Measurements from ENCODE around the gene PCNX2. TPM values are rescaled to one million over a fixed set of nuclear protein-coding genes. Genes with fewer than 3 reads are reported as not detected.

PCNX2 gene
- total RNA-seq, 1 donor: 56.8 TPM

DNA sequence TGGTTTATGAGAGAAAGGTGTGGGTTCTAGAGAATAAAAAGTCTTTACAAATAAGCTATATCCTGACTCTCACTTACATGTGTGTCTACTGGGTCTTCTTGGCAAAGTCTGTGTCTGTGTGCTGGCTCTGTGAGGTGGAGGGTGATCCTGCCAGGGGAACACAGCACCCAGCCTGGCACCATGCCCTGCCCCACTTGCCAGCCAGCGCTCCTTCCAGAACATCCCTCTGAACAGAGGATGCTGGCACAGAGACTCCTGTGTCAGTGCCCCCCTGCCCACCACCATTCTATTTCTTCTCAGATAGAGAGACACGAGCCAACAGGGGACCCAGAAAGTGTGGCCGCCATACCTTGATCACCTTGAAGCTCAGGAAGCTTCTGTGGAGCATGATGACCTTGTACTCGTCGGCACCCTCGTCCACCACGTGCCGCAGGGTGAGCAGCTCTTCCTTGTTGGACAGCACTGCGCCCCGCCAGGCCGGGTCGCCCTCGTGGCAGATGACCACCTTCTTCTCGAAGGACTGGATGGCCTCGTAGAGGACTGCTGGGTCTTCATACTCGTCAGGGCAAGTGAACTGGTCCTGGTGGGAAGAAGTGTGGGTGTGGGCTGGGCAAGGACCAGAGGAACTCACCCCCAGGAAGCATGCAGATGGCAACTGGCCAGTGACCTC, 295.4 kb downstream of the PCNX2 start:
- Histone ChIP-seq H4K20me1 (ENCODE audit: insufficient read depth, low read length) (no peaks in the 10 kb centered on the region), H3K9me3 (ENCODE audit: low read depth, low read length) (no peaks in the 10 kb centered on the region), H3K4me3 (ENCODE audit: insufficient read depth, low read length) (no peak overlapping the region), H3K27ac (ENCODE audit: low read depth, low read length) (no peak overlapping the region), H3K27me3 (ENCODE audit: insufficient read depth, low read length) (no peaks in the 10 kb centered on the region), H3K36me3 (ENCODE audit: insufficient read depth, low read length) (peaks cover 4% of the 10 kb centered on the region), H2AFZ (ENCODE audit: low read length) (no peak overlapping the region), H3K4me2 (ENCODE audit: insufficient read depth, low read length) (no peak overlapping the region), H3K79me2 (ENCODE audit: insufficient read depth, low read length) (no peaks in the 10 kb centered on the region), H3K4me1 (ENCODE audit: insufficient read depth, low read length) (no peaks in the 10 kb centered on the region)
- TF ChIP-seq, protein P1, sequence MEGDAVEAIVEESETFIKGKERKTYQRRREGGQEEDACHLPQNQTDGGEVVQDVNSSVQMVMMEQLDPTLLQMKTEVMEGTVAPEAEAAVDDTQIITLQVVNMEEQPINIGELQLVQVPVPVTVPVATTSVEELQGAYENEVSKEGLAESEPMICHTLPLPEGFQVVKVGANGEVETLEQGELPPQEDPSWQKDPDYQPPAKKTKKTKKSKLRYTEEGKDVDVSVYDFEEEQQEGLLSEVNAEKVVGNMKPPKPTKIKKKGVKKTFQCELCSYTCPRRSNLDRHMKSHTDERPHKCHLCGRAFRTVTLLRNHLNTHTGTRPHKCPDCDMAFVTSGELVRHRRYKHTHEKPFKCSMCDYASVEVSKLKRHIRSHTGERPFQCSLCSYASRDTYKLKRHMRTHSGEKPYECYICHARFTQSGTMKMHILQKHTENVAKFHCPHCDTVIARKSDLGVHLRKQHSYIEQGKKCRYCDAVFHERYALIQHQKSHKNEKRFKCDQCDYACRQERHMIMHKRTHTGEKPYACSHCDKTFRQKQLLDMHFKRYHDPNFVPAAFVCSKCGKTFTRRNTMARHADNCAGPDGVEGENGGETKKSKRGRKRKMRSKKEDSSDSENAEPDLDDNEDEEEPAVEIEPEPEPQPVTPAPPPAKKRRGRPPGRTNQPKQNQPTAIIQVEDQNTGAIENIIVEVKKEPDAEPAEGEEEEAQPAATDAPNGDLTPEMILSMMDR (IDR thresholded peaks at IDR 0.05; ENCODE audit: extremely low read depth, low read depth, low read length): no peak
- DNase-seq (ENCODE audit: insufficient read length, low spot score, missing footprints): peak; percentile 58

DNA sequence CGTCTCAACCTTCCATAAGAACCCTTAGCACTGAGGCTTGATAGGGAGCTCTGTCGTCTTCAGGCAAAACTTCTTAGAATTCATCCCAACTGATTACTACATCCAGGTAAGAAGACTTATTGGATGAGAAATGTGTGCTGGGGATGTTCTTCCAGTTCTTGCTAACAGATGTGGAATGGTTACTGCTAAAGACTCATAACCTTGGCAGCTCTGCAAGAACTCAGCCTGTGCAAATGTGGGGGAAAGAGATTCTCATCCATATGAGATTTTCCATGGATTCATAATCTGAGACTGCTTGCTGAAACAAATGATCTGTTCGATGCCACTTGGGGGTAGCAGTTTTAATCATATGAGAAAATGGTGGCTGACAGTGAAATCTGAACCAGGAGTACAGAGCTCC, 296.9 kb downstream of the PCNX2 start:
- TF ChIP-seq, protein P1 (IDR thresholded peaks at IDR 0.05; ENCODE audit: extremely low read depth, low read depth, low read length): no peak

DNA sequence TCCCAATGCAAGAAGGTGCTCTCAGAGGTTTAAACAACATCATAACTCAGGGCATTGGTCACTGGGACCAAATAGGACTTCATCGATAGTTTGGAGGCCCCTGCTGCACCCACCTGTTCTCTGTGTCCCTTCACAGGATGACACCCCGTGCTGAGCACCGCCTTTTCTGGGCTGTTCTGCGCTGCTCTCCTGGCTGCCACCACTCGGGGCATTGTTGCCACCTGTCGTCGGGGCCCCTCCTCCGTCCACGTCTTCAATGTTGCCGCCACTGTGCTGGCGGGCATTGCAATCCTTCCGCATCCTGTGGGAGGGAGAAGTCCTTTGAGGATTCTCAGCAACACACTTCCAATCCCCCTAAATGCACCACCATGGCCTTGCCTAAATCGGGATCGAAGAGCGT, 297.4 kb downstream of the PCNX2 start:
- Histone ChIP-seq H3K4me1 (ENCODE audit: insufficient read depth, low read length) (no peaks in the 10 kb centered on the region), H3K4me3 (ENCODE audit: insufficient read depth, low read length) (no peak overlapping the region), H3K27me3 (ENCODE audit: insufficient read depth, low read length) (no peaks in the 10 kb centered on the region), H3K27ac (ENCODE audit: low read depth, low read length) (no peak overlapping the region), H4K20me1 (ENCODE audit: insufficient read depth, low read length) (no peaks in the 10 kb centered on the region), H3K79me2 (ENCODE audit: insufficient read depth, low read length) (no peaks in the 10 kb centered on the region), H3K4me2 (ENCODE audit: insufficient read depth, low read length) (no peak overlapping the region), H2AFZ (ENCODE audit: low read length) (no peak overlapping the region), H3K9me3 (ENCODE audit: low read depth, low read length) (no peaks in the 10 kb centered on the region), H3K36me3 (ENCODE audit: insufficient read depth, low read length) (peaks cover 4% of the 10 kb centered on the region)
- DNase-seq (ENCODE audit: insufficient read length, low spot score, missing footprints): no peak
- TF ChIP-seq, protein P1 (IDR thresholded peaks at IDR 0.05; ENCODE audit: extremely low read depth, low read depth, low read length): no peak

More for the DNA sequence above, 296.9 kb downstream of the PCNX2 start:
- no peak overlapping the region for H3K4me3 ChIP-seq (ENCODE audit: insufficient read depth, low read length)
- H3K27me3 ChIP-seq (ENCODE audit: insufficient read depth, low read length): no peaks in the 10 kb centered on the region
- H3K4me1 ChIP-seq (ENCODE audit: insufficient read depth, low read length): no peaks in the 10 kb centered on the region
- peaks cover 4% of the 10 kb centered on the region for H3K36me3 ChIP-seq (ENCODE audit: insufficient read depth, low read length)
- DNase-seq (ENCODE audit: insufficient read length, low spot score, missing footprints): peak; percentile 52
- H2AFZ ChIP-seq (ENCODE audit: low read length): no peak overlapping the region
- H3K9me3 ChIP-seq (ENCODE audit: low read depth, low read length): no peaks in the 10 kb centered on the region
- no peak overlapping the region for H3K27ac ChIP-seq (ENCODE audit: low read depth, low read length)
- H3K79me2 ChIP-seq (ENCODE audit: insufficient read depth, low read length): no peaks in the 10 kb centered on the region
- no peaks in the 10 kb centered on the region for H4K20me1 ChIP-seq (ENCODE audit: insufficient read depth, low read length)
- no peak overlapping the region for H3K4me2 ChIP-seq (ENCODE audit: insufficient read depth, low read length)

DNA sequence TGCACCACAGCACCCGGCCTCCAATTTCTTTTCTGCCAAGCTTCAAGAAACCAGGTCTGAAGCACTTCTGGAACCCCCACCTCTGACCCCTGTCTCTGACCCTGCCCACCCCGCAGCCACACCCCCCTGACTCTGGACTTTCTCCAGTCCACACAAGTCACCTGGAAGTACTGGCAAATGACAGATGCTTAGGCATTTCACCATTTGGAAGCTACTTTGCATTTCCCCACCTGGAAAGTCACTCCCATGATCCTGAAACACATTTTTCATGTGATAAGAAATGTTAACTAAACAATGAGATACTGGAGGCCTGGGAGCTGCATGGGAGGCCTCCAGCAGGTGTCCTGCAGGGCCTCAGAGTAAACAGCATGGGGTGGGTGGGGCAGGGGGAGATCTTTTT, 299.4 kb downstream of the PCNX2 start:
- Histone ChIP-seq H3K27ac (ENCODE audit: low read depth, low read length) (no peak overlapping the region), H4K20me1 (ENCODE audit: insufficient read depth, low read length) (no peaks in the 10 kb centered on the region), H2AFZ (ENCODE audit: low read length) (no peak overlapping the region), H3K36me3 (ENCODE audit: insufficient read depth, low read length) (peaks cover 4% of the 10 kb centered on the region), H3K27me3 (ENCODE audit: insufficient read depth, low read length) (no peaks in the 10 kb centered on the region), H3K4me2 (ENCODE audit: insufficient read depth, low read length) (no peak overlapping the region), H3K79me2 (ENCODE audit: insufficient read depth, low read length) (no peaks in the 10 kb centered on the region), H3K9me3 (ENCODE audit: low read depth, low read length) (no peaks in the 10 kb centered on the region), H3K4me3 (ENCODE audit: insufficient read depth, low read length) (no peak overlapping the region), H3K4me1 (ENCODE audit: insufficient read depth, low read length) (no peaks in the 10 kb centered on the region)
- TF ChIP-seq, protein P1 (IDR thresholded peaks at IDR 0.05; ENCODE audit: extremely low read depth, low read depth, low read length): no peak
- no peak for DNase-seq (ENCODE audit: insufficient read length, low spot score, missing footprints)
